GM12878 (cell line): Measurements from ENCODE around the gene TMEM186. TPM values are rescaled to one million over a fixed set of nuclear protein-coding genes. Genes with fewer than 3 reads are reported as not detected.

Experiments
- ATAC-seq: fragments of 200-7000 bp; cut with Tn5 transposase; 3 replicates; pipeline ENCODE4 v1.9.1; 2020; ENCODE audit warnings: mild to moderate bottlenecking, moderate library complexity
- BruUV-seq: library from RNA; stranded (reverse); fragments of 400-500 nt; replicated peaks from 2 replicates; lab custom pipeline; 2021; lab: Mats Ljungman, UMichigan
- CTCF ChIA-PET: fragments of 300-600 bp; sonication (Branson Sonifier 250); formaldehyde crosslinking; extraction: SDS; loops from one replicate; lab custom pipeline; 2021; ENCODE audit warnings: inconsistent platforms; lab: Yijun Ruan, JAX
- POLR2A ChIA-PET: fragments of 350-600 bp; formaldehyde crosslinking; extraction: SDS; loops from one replicate; lab custom pipeline; 2021; ENCODE audit warnings: inconsistent platforms; lab: Charles Lee
- RAD21 ChIA-PET: fragments of 300-600 bp; sonication (Branson Sonifier 250); formaldehyde crosslinking; loops from one replicate; lab custom pipeline; 2023; ENCODE audit warnings: antibody characterized with exemption; ENCODE audit not compliant: unreplicated experiment; lab: Charles Lee
- SMC1A ChIA-PET: fragments of 300-600 bp; sonication (Branson Sonifier 250); formaldehyde crosslinking; loops from one replicate; lab custom pipeline; 2023; ENCODE audit not compliant: unreplicated experiment, uncharacterized antibody; lab: Charles Lee
- DNase-seq: peaks from one replicate; pipeline ENCODE4 v3.0.0-alpha.2; 2011; ENCODE audit warnings: low read depth, low spot score
- FAIRE-seq: peaks from 3 replicates; lab custom pipeline; 2011; peaks lifted over from hg19 to GRCh38; lab: Jason Lieb, UNC
- H2AFZ ChIP-seq: 2 replicates; pipeline ENCODE4 v1.6.0; 2011; ENCODE audit warnings: low read depth, low read length, control low read depth; ENCODE audit not compliant: control insufficient read depth
- H3K27ac ChIP-seq: 2 replicates; pipeline ENCODE4 v1.5.1; 2011; ENCODE audit warnings: control low read depth; ENCODE audit not compliant: control insufficient read depth, insufficient read depth
- H3K27me3 ChIP-seq, 2 experiments: replicated peaks in 1 of 2; 2 replicates each; pipeline versions ENCODE4 v1.6.0 to v1.6.1; 2011; ENCODE audit warnings: low read length in 1 of 2; ENCODE audit not compliant: control insufficient read depth in 2 of 2, insufficient read depth in 2 of 2
- H3K36me3 ChIP-seq, 2 experiments: 2 replicates each; pipeline ENCODE4 v1.5.1; 2011; ENCODE audit warnings: low read length in 1 of 2; ENCODE audit not compliant: control insufficient read depth in 2 of 2, insufficient read depth in 2 of 2
- H3K4me1 ChIP-seq: 2 replicates; pipeline ENCODE4 v1.6.1; 2011; ENCODE audit warnings: mild to moderate bottlenecking, low read length, moderate library complexity, mixed read lengths; ENCODE audit not compliant: control insufficient read depth, insufficient read depth
- H3K4me2 ChIP-seq: 2 replicates; pipeline ENCODE4 v1.6.0; 2011; ENCODE audit warnings: control low read depth; ENCODE audit not compliant: control insufficient read depth, insufficient read depth
- H3K4me3 ChIP-seq: fragments of 200-600 bp; sonication (generic); 2 replicates; pipeline ENCODE4 v1.5.1; 2016
- H3K79me2 ChIP-seq: 2 replicates; pipeline ENCODE4 v1.6.0; 2011; ENCODE audit warnings: low read length; ENCODE audit not compliant: control insufficient read depth, insufficient read depth
- H3K9ac ChIP-seq: 2 replicates; pipeline ENCODE4 v1.8.0; 2011; ENCODE audit warnings: low read length, control low read depth, mixed read lengths; ENCODE audit not compliant: control insufficient read depth, insufficient read depth
- H3K9me3 ChIP-seq: replicated peaks from 3 replicates; pipeline ENCODE4 v1.5.1; 2011; ENCODE audit warnings: mild to moderate bottlenecking, low read length; ENCODE audit not compliant: control insufficient read depth, insufficient read depth
- H4K20me1 ChIP-seq: 2 replicates; pipeline ENCODE4 v1.6.0; 2011; ENCODE audit not compliant: control insufficient read depth, insufficient read depth
- CBX3 ChIP-seq: fragments of 200-600 bp; sonication (generic); IDR thresholded peaks from 2 replicates; pipeline ENCODE4 v1.6.1; 2016; ENCODE audit warnings: low read depth, borderline replicate concordance
- EED ChIP-seq: sonication (generic); IDR thresholded peaks from 2 replicates; pipeline ENCODE4 v1.6.1; 2016; ENCODE audit warnings: antibody characterized with exemption, low read depth
- EZH2 ChIP-seq: IDR thresholded peaks from 2 replicates; pipeline ENCODE4 v1.6.1; 2012; ENCODE audit warnings: low read depth, mild to moderate bottlenecking, control low read depth, inconsistent platforms, low read length, borderline replicate concordance; ENCODE audit not compliant: control insufficient read depth
- MTA2 ChIP-seq: fragments of 450-650 bp; IDR thresholded peaks from 2 replicates; pipeline ENCODE4 v1.6.1; 2016; ENCODE audit warnings: low read depth, mild to moderate bottlenecking, moderate library complexity
- MYB ChIP-seq: fragments of 150-350 bp; IDR thresholded peaks from 2 replicates; pipeline ENCODE4 v1.6.1; 2014; ENCODE audit warnings: mild to moderate bottlenecking, low read depth, low read length, borderline replicate concordance
- NFYB ChIP-seq: IDR thresholded peaks from 2 replicates; pipeline ENCODE4 v1.6.1; 2011; ENCODE audit warnings: low read depth, mild to moderate bottlenecking, low read length, improper control_type of control experiment, moderate library complexity; ENCODE audit not compliant: insufficient read depth
- PAX8 ChIP-seq: fragments of 450-650 bp; IDR thresholded peaks from 2 replicates; pipeline ENCODE4 v1.6.1; 2017; ENCODE audit warnings: mild to moderate bottlenecking, moderate library complexity
- SUPT20H ChIP-seq: IDR thresholded peaks from 2 replicates; pipeline ENCODE4 v1.6.1; 2011; ENCODE audit warnings: low read depth, mild to moderate bottlenecking, low read length, moderate library complexity, borderline replicate concordance; ENCODE audit not compliant: control insufficient read depth
- SUZ12 ChIP-seq: fragments of 200-600 bp; sonication (generic); IDR thresholded peaks from one replicate; pipeline ENCODE4 v1.6.1; 2018; ENCODE audit warnings: antibody characterized with exemption, mild to moderate bottlenecking; ENCODE audit not compliant: unreplicated experiment
- TCF12 ChIP-seq: IDR thresholded peaks from 2 replicates; pipeline ENCODE4 v1.6.1; 2011; ENCODE audit warnings: low read depth, mild to moderate bottlenecking, low read length
- ZZZ3 ChIP-seq: IDR thresholded peaks from 2 replicates; pipeline ENCODE4 v1.6.1; 2011; ENCODE audit warnings: low read depth; ENCODE audit not compliant: control insufficient read depth, insufficient read length
- WGBS: methylation state at CpG from one replicate; pipeline ENCODE4 v1.1.6; 2016; ENCODE audit warnings: low lambda C conversion rate; ENCODE audit not compliant: insufficient replicate concordance, insufficient coverage; ENCODE audit errors: missing lambda C conversion rate; 5-methylcytosine and 5-hydroxymethylcytosine counted together
- in situ Hi-C: fragments of 300-500 bp; cut with MboI; formaldehyde crosslinking; loops from 9 replicates; pipeline ENCODE4 v1.14.3; 2018; ENCODE audit warnings: mixed read lengths
- intact Hi-C: fragments of 100-400 bp; cut with micrococcal nuclease; formaldehyde crosslinking; loops from one replicate; pipeline ENCODE4 v1.14.2; 2022; ENCODE audit not compliant: unreplicated experiment
- polyA plus RNA-seq, 11 experiments: library from polyadenylated mRNA; depleted of rRNA in 4 of 11; unstranded in 6 of 11; stranded (reverse) in 5 of 11; fragments of >200 nt; fragmentation: Nextera tagmentation in 4 of 11; fragmentation: Illumina TruSeq in 1 of 11; extraction: Ambion mirVana in 4 of 11; extraction: Trizol in 1 of 11; gene quantifications; 1 replicate in 1 of 11; 2 replicates in 10 of 11; pipeline versions ENCODE4 v1.2.1 to v1.2.3, GENCODE V29; 2011 to 2016; ENCODE audit warnings: inconsistent platforms in 2 of 11, missing spikeins in 2 of 11, low read depth in 1 of 11
- total RNA-seq, 4 experiments: library from RNA; depleted of rRNA in 3 of 4; stranded (reverse); fragments of >200 nt in 3 of 4; fragmentation: Illumina TruSeq in 1 of 4; extraction: Trizol in 1 of 4; gene quantifications; 2 replicates each; pipeline versions ENCODE4 v1.2.1 to v1.2.3, GENCODE V29; 2013 to 2021
- TF ChIP-seq, protein P1 (sequence below): IDR thresholded peaks from 2 replicates; pipeline ENCODE4 v1.6.1; 2011; ENCODE audit warnings: low read depth, low read length, improper control_type of control experiment, borderline replicate concordance
- TF ChIP-seq, protein P2 (sequence below): IDR thresholded peaks from 2 replicates; pipeline ENCODE4 v1.6.1; 2012; ENCODE audit warnings: low read depth, low read length, improper control_type of control experiment
- TF ChIP-seq, protein P3 (sequence below): fragments of 450-650 bp; IDR thresholded peaks from 2 replicates; pipeline ENCODE4 v1.6.1; 2014; ENCODE audit warnings: mild to moderate bottlenecking
- TF ChIP-seq, protein P4 (sequence below): IDR thresholded peaks from 2 replicates; pipeline ENCODE4 v1.6.1; 2011; ENCODE audit warnings: borderline replicate concordance, low read depth, mild to moderate bottlenecking, moderate library complexity, low read length; ENCODE audit not compliant: insufficient read depth, poor library complexity, severe bottlenecking

The TMEM186 gene
- total and polyA plus RNA-seq, 10 of the 15 experiments (the other 5 are each of a cell fraction or from before 2014, with no cell fraction given): 10.6 to 28.9 (median 17.0) TPM

DNA sequence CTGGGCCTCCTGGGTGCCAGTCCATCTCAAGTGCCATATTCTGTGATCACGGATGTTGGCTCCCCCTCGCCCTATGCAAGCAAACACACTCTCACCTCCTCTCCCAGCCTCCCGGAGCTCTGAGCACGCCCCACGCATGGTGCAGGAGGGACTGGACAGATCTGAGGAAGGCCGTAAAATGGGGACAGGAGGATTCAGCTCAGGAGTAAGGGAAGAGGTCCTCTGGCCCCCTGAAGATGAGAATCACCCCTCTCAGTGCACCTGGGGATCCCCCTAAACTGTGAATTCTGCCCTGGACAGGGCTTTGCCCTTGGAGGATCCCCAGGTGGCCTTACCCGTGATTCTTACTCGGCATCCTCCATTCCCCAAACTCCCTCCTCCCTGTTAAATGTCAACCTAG is 15.6 kb downstream of the TMEM186 start:
- Histone ChIP-seq H3K79me2 (no peaks in the 10 kb centered on the region), H2AFZ (no peak overlapping the region), H3K27me3 (no peaks in the 10 kb centered on the region), H3K4me2 (no peak overlapping the region), H3K4me3 (no peak overlapping the region), H3K36me3 (no peaks in the 10 kb centered on the region), H4K20me1 (no peaks in the 10 kb centered on the region), H3K9ac (no peak overlapping the region), H3K4me1 (no peaks in the 10 kb centered on the region), H3K27ac (no peak overlapping the region), H3K9me3 (no peaks in the 10 kb centered on the region)
- 58% methylated on average over 8 of the region's 8 CpGs for WGBS
- no TSS peak for BruUV-seq
- DNase-seq (no peak), FAIRE-seq (no peak), ATAC-seq (no peak)
- CTCF ChIA-PET: no interaction called here
- SMC1A ChIA-PET: no interaction called here
- in situ Hi-C loops (no loop called here), intact Hi-C loops (no loop called here)
- TF ChIP-seq, protein P1, sequence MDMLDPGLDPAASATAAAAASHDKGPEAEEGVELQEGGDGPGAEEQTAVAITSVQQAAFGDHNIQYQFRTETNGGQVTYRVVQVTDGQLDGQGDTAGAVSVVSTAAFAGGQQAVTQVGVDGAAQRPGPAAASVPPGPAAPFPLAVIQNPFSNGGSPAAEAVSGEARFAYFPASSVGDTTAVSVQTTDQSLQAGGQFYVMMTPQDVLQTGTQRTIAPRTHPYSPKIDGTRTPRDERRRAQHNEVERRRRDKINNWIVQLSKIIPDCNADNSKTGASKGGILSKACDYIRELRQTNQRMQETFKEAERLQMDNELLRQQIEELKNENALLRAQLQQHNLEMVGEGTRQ: no peak
- TF ChIP-seq CBX3 (no peak), ZZZ3 (no peak)
- POLR2A ChIA-PET: no interaction called here
- RAD21 ChIA-PET: no interaction called here

DNA sequence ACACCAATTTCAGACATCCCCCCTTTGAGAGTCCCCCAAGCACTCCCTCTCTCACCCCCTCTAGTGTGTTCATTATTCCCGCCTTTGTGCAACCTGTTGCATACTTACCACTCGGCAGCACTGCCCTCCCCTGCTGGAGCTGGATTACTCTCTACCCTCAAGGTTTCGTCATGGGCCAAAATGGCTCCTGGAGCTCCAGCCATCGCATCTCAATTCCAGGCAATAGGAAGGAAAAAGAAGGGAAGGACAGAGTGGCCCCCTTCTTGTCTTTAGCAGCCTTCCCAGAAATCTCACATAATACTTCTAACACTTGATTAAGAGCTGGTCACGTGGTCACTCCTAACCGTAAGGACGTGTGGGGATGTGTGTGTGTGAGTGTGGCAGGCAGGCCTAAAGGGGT is 20.2 kb downstream of the TMEM186 start:
- in situ Hi-C loops (no loop called here), intact Hi-C loops (no loop called here)
- no peaks in the 10 kb centered on the region for H3K27me3 ChIP-seq
- CTCF ChIA-PET: interaction anchor here (1.0 kb wide), 1 partner anchor 8 kb away, joined by 3 read pairs; no protein-coding TSS in a partner anchor
- no peak overlapping the region for H3K4me2 ChIP-seq
- no peak overlapping the region for H2AFZ ChIP-seq
- POLR2A ChIA-PET: no interaction called here
- no peaks in the 10 kb centered on the region for H3K4me1 ChIP-seq
- RAD21 ChIA-PET: no interaction called here
- SMC1A ChIA-PET: no interaction called here
- no peak overlapping the region for H3K9ac ChIP-seq
- no TSS peak for BruUV-seq
- no peaks in the 10 kb centered on the region; the same call in 2 of the 3 replicates for H3K9me3 ChIP-seq
- no peaks in the 10 kb centered on the region for H4K20me1 ChIP-seq
- H3K79me2 ChIP-seq: no peaks in the 10 kb centered on the region
- no peaks in the 10 kb centered on the region for H3K36me3 ChIP-seq
- no peak overlapping the region for H3K27ac ChIP-seq
- DNase-seq: no peak
- no peak overlapping the region for H3K4me3 ChIP-seq
- 86% methylated on average over 7 of the region's 7 CpGs for WGBS
- no peak for FAIRE-seq
- ATAC-seq: no peak
- TF ChIP-seq, protein P2, sequence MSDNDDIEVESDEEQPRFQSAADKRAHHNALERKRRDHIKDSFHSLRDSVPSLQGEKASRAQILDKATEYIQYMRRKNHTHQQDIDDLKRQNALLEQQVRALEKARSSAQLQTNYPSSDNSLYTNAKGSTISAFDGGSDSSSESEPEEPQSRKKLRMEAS: no peak
- TF ChIP-seq EED (no peak), SUZ12 (no peak), MYB (no peak), MTA2 (no peak), EZH2 (no peak), TCF12 (no peak), NFYB (no peak), SUPT20H (no peak), PAX8 (no peak)
- TF ChIP-seq, protein P3, sequence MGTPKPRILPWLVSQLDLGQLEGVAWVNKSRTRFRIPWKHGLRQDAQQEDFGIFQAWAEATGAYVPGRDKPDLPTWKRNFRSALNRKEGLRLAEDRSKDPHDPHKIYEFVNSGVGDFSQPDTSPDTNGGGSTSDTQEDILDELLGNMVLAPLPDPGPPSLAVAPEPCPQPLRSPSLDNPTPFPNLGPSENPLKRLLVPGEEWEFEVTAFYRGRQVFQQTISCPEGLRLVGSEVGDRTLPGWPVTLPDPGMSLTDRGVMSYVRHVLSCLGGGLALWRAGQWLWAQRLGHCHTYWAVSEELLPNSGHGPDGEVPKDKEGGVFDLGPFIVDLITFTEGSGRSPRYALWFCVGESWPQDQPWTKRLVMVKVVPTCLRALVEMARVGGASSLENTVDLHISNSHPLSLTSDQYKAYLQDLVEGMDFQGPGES: no peak
- TF ChIP-seq, protein P4, sequence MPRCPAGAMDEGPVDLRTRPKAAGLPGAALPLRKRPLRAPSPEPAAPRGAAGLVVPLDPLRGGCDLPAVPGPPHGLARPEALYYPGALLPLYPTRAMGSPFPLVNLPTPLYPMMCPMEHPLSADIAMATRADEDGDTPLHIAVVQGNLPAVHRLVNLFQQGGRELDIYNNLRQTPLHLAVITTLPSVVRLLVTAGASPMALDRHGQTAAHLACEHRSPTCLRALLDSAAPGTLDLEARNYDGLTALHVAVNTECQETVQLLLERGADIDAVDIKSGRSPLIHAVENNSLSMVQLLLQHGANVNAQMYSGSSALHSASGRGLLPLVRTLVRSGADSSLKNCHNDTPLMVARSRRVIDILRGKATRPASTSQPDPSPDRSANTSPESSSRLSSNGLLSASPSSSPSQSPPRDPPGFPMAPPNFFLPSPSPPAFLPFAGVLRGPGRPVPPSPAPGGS: no peak
